GM23338 (cell line): ENCODE data around the gene COL8A2. TPM values are rescaled to one million over a fixed set of nuclear protein-coding genes. Genes with fewer than 3 reads are reported as not detected.

ENCODE experiments used
- ATAC-seq: fragments of 200-7000 bp; cut with Tn5 transposase; 3 replicates; pipeline ENCODE4 v1.9.1; 2020
- DNase-seq: peaks from one replicate; pipeline ENCODE4 v3.0.0-alpha.2; 2015; ENCODE audit warnings: low spot score
- H2AFZ ChIP-seq: fragments of 200-600 bp; sonication (generic); 2 replicates; pipeline ENCODE4 v1.8.0; 2016; ENCODE audit warnings: antibody characterized with exemption, mild to moderate bottlenecking, moderate library complexity
- H3F3A ChIP-seq: fragments of 200-600 bp; sonication (generic); replicated peaks from 2 replicates; pipeline ENCODE4 v1.8.0; 2017; ENCODE audit warnings: antibody characterized with exemption, mixed run types, low read depth
- H3K27ac ChIP-seq: fragments of 200-600 bp; sonication (generic); 2 replicates; pipeline ENCODE4 v1.6.1; 2016; ENCODE audit warnings: low read depth
- H3K27me3 ChIP-seq: fragments of 200-600 bp; sonication (generic); 2 replicates; pipeline ENCODE4 v1.8.0; 2016; ENCODE audit warnings: mild to moderate bottlenecking, mixed run types, moderate library complexity; ENCODE audit not compliant: insufficient read depth
- H3K36me3 ChIP-seq: fragments of 200-600 bp; sonication (generic); 2 replicates; pipeline ENCODE4 v1.8.0; 2016; ENCODE audit warnings: mild to moderate bottlenecking; ENCODE audit not compliant: insufficient read depth
- H3K4me1 ChIP-seq: fragments of 200-600 bp; sonication (generic); 2 replicates; pipeline ENCODE4 v1.8.0; 2016; ENCODE audit warnings: mild to moderate bottlenecking, moderate library complexity; ENCODE audit not compliant: insufficient read depth
- H3K4me2 ChIP-seq: fragments of 200-600 bp; sonication (generic); 2 replicates; pipeline ENCODE4 v1.7.1; 2017; ENCODE audit warnings: mixed run types
- H3K4me3 ChIP-seq: fragments of 200-600 bp; sonication (generic); 2 replicates; pipeline ENCODE4 v1.6.1; 2016; ENCODE audit warnings: mixed run types
- H3K79me2 ChIP-seq: fragments of 200-600 bp; sonication (generic); replicated peaks from 2 replicates; pipeline ENCODE4 v1.8.0; 2017; ENCODE audit warnings: mild to moderate bottlenecking; ENCODE audit not compliant: insufficient read depth
- H3K9me2 ChIP-seq: fragments of 200-600 bp; sonication (generic); 2 replicates; pipeline ENCODE4 v1.8.0; 2017; ENCODE audit not compliant: insufficient read depth
- H4K20me1 ChIP-seq: fragments of 200-600 bp; sonication (generic); replicated peaks from 2 replicates; pipeline ENCODE4 v1.8.0; 2017; ENCODE audit warnings: mild to moderate bottlenecking; ENCODE audit not compliant: insufficient read depth
- H3K27ac Mint-ChIP-seq: 2 replicates; pipeline ENCODE4 v1.8.0; 2020; ENCODE audit warnings: inconsistent platforms, mild to moderate bottlenecking, moderate library complexity, mixed read lengths
- H3K27me3 Mint-ChIP-seq: 3 replicates; pipeline ENCODE4 v1.8.0; 2022; ENCODE audit warnings: low read depth, mild to moderate bottlenecking, moderate library complexity, mixed read lengths, inconsistent platforms; ENCODE audit not compliant: insufficient read depth, poor library complexity
- H3K36me3 Mint-ChIP-seq: 3 replicates; pipeline ENCODE4 v1.8.0; 2021; ENCODE audit warnings: low read depth, mild to moderate bottlenecking, inconsistent platforms, moderate library complexity, mixed read lengths
- H3K4me1 Mint-ChIP-seq: 3 replicates; pipeline ENCODE4 v1.8.0; 2020; ENCODE audit warnings: mild to moderate bottlenecking, inconsistent platforms, mixed read lengths
- H3K4me3 Mint-ChIP-seq: 3 replicates; pipeline ENCODE4 v1.8.0; 2021; ENCODE audit warnings: moderate library complexity, mild to moderate bottlenecking, inconsistent platforms, mixed read lengths
- H3K9me3 Mint-ChIP-seq: 3 replicates; pipeline ENCODE4 v1.8.0; 2020; ENCODE audit warnings: moderate library complexity, mild to moderate bottlenecking, inconsistent platforms, mixed read lengths
- CREB1 ChIP-seq: fragments of 250-450 bp; sonication (Bioruptor Pico); IDR thresholded peaks from 2 replicates; pipeline ENCODE4 v1.5.0; 2020; ENCODE audit warnings: low read depth, mild to moderate bottlenecking, moderate library complexity
- EZH2 ChIP-seq: fragments of 200-600 bp; sonication (generic); IDR thresholded peaks from one replicate; pipeline ENCODE4 v1.8.0; 2017; ENCODE audit warnings: antibody characterized with exemption, mild to moderate bottlenecking, low read depth; ENCODE audit not compliant: unreplicated experiment
- JUNB ChIP-seq: IDR thresholded peaks from one replicate; pipeline ENCODE4 v1.6.1; 2016; ENCODE audit warnings: antibody characterized with exemption; ENCODE audit not compliant: unreplicated experiment
- NANOG ChIP-seq: IDR thresholded peaks from 2 replicates; pipeline ENCODE4 v1.6.1; 2016; ENCODE audit warnings: antibody characterized with exemption, borderline replicate concordance
- ZNF114 ChIP-seq: fragments of 250-450 bp; sonication (Bioruptor Pico); IDR thresholded peaks from 2 replicates; pipeline ENCODE4 v1.5.0; 2020; ENCODE audit warnings: mild to moderate bottlenecking, moderate library complexity
- ZNF331 ChIP-seq: fragments of 250-450 bp; sonication (Bioruptor Pico); IDR thresholded peaks from 2 replicates; pipeline ENCODE4 v1.5.0; 2020; ENCODE audit warnings: low read depth, mild to moderate bottlenecking, moderate library complexity
- ZNF462 ChIP-seq: fragments of 250-450 bp; sonication (Bioruptor Pico); IDR thresholded peaks from 2 replicates; pipeline ENCODE4 v1.5.0; 2020; ENCODE audit warnings: mild to moderate bottlenecking, moderate library complexity
- polyA plus RNA-seq: library from polyadenylated mRNA; unstranded; fragments of >200 nt; fragmentation: Nextera tagmentation; extraction: Ambion mirVana; gene quantifications from 2 replicates; pipeline ENCODE4 v1.2.1, GENCODE V29; 2016
- total RNA-seq: library from RNA; depleted of rRNA; stranded (reverse); fragments of >200 nt; shearing (Covaris generic); gene quantifications from 2 replicates; pipeline ENCODE4 v1.2.3, GENCODE V29; 2014

The COL8A2 gene
- total and polyA plus RNA-seq, 2 experiments from 2014 or later = 0.95 to 4.9 TPM

- peak; percentile 49 for ATAC-seq
- H3K27ac ChIP-seq = no peak overlapping the region
Observed at GRCh38 chr1:36118447-36119204, 6.4 kb downstream of the COL8A2 start.

More at GRCh38 chr1:36118447-36119204, 6.4 kb downstream of the COL8A2 start:
- peaks cover 15% of the 10 kb centered on the region for H3K27me3 ChIP-seq
- no peaks in the 10 kb centered on the region for H4K20me1 ChIP-seq
- no peaks in the 10 kb centered on the region for H3K36me3 ChIP-seq
- H3K79me2 ChIP-seq = no peaks in the 10 kb centered on the region
- Mint-ChIP-seq H3K27me3 (peaks cover 17% of the 10 kb centered on the region), H3K36me3 (no peaks in the 10 kb centered on the region), H3K4me3 (no peak overlapping the region), H3K9me3 (no peaks in the 10 kb centered on the region), H3K27ac (no peak overlapping the region), H3K4me1 (peaks cover 6% of the 10 kb centered on the region)
- H2AFZ ChIP-seq = peak overlapping the region; percentile 72; the same call in 1 of the 2 replicates
- no peak for DNase-seq
- H3K4me1 ChIP-seq = no peaks in the 10 kb centered on the region
- no peak overlapping the region for H3K4me3 ChIP-seq
- H3K4me2 ChIP-seq = no peak overlapping the region
- no peaks in the 10 kb centered on the region for H3K9me2 ChIP-seq
- H3F3A ChIP-seq = no peaks in the 10 kb centered on the region
- TF ChIP-seq ZNF331 = no peak
- TF ChIP-seq JUNB = no peak
- TF ChIP-seq EZH2 = no peak
- no peak for TF ChIP-seq NANOG
- TF ChIP-seq CREB1 (CRISPR knock-in tag) = no peak
- no peak for TF ChIP-seq ZNF114 (CRISPR knock-in tag)
- no peak for TF ChIP-seq ZNF462 (CRISPR knock-in tag)
